ENCODE results near the gene SPO11. TPM values are rescaled to one million over a fixed set of nuclear protein-coding genes. Genes with fewer than 3 reads are reported as not detected.
A peak's percentile ranks its signal among the peaks of the same experiment; 100 is the strongest.

Gene SPO11
- total RNA-seq, 1 donor from 2014 or later, result not detected

DNA sequence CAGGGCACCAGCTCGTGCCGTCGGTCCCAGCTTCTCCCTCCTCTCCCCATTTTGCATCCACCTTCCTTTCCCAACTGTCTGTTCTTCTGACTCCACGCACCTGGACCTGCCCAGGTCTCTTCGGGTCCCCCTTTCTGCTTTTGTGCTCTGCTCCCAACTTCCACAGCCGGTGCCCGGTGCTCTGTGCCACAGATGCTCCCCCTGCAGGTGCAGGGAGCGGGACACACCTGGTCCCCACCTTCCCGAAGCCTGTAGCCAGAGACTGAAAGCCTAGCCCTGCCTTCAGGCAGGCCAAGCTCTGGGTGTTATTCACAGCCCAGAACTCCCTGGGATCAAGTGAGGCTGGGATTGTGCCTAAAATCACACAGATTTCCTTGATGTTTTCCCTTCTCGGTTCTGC is 38.6 kb upstream of the SPO11 start:
- peaks cover 4% of the 10 kb centered on the region for H3K27me3 Mint-ChIP-seq
- no peak for TF ChIP-seq CTCF (conservative IDR thresholded peaks at IDR 0.05)
- H3K36me3 Mint-ChIP-seq, result no peaks in the 10 kb centered on the region
- H3K27ac Mint-ChIP-seq, result no peak overlapping the region
- H3K9me3 Mint-ChIP-seq, result no peaks in the 10 kb centered on the region
- peaks cover 61% of the 10 kb centered on the region for H3K4me1 Mint-ChIP-seq (ENCODE audit: unreplicated experiment)
- no peak overlapping the region for H3K4me3 Mint-ChIP-seq
- no peak for DNase-seq (ENCODE audit: extremely low spot score, unreplicated experiment)

DNA sequence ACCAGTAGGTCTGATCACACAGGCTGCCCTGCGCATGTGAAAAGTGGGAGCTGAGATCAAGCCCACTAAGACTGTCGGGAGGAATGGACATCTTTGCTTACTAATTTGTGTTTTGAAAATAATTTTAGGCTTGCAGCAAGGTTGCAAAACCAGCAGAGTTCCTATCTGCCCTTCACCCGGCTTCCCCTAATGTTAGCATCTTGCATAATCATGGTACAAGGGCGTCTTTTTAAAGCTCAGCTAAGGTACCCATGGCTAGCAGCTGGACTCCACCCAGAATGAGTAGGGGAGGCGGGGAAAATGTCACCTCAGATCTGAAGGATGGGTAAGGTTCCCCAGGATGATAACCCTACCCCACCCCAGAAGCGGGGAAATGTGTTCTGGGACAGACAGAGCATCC is 37.9 kb upstream of the SPO11 start:
- H3K4me1 Mint-ChIP-seq (ENCODE audit: unreplicated experiment), result peaks cover 56% of the 10 kb centered on the region
- peaks cover 4% of the 10 kb centered on the region for H3K27me3 Mint-ChIP-seq
- H3K27ac Mint-ChIP-seq, result no peak overlapping the region
- no peak overlapping the region for H3K4me3 Mint-ChIP-seq
- no peaks in the 10 kb centered on the region for H3K9me3 Mint-ChIP-seq
- DNase-seq (ENCODE audit: extremely low spot score, unreplicated experiment), result no peak
- H3K36me3 Mint-ChIP-seq, result no peaks in the 10 kb centered on the region
- TF ChIP-seq CTCF (conservative IDR thresholded peaks at IDR 0.05), result no peak

- peaks cover 52% of the 10 kb centered on the region for H3K4me1 Mint-ChIP-seq (ENCODE audit: unreplicated experiment)
These were observed 37.0 kb upstream of the SPO11 start for GRCh38 chr20:57292611-57293010.

DNA sequence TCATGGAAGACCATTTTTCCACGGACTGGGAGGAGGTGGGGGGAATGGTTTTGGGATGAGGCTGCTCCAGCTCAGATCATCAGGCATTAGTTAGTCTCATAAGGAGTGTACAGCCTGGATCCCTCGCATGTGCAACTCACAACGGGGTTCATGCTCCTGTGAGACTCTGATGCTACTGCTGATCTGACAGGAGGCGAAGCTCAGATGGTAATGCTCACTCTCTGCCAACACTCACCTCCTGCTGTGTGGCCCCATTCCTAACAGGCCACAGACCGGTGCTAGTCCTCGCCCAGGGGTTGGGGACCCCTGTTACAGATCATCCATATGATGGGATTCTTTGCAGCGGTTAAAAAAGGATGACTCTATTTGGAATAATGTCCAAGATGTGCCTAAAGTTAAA is 35.6 kb upstream of the SPO11 start:
- DNase-seq (ENCODE audit: extremely low spot score, unreplicated experiment), result no peak
- no peaks in the 10 kb centered on the region for H3K27me3 Mint-ChIP-seq
- no peak overlapping the region for H3K27ac Mint-ChIP-seq
- peaks cover 38% of the 10 kb centered on the region for H3K4me1 Mint-ChIP-seq (ENCODE audit: unreplicated experiment)
- TF ChIP-seq CTCF (conservative IDR thresholded peaks at IDR 0.05), result no peak
- no peak overlapping the region for H3K4me3 Mint-ChIP-seq
- H3K36me3 Mint-ChIP-seq, result no peaks in the 10 kb centered on the region
- H3K9me3 Mint-ChIP-seq, result no peaks in the 10 kb centered on the region

More at GRCh38 chr20:57292611-57293010, 37.0 kb upstream of the SPO11 start:
- Mint-ChIP-seq H3K4me3 (no peak overlapping the region), H3K27me3 (peaks cover 4% of the 10 kb centered on the region), H3K27ac (no peak overlapping the region), H3K36me3 (no peaks in the 10 kb centered on the region), H3K9me3 (no peaks in the 10 kb centered on the region)
- TF ChIP-seq CTCF (conservative IDR thresholded peaks at IDR 0.05), result no peak
- DNase-seq (ENCODE audit: extremely low spot score, unreplicated experiment), result no peak

DNA sequence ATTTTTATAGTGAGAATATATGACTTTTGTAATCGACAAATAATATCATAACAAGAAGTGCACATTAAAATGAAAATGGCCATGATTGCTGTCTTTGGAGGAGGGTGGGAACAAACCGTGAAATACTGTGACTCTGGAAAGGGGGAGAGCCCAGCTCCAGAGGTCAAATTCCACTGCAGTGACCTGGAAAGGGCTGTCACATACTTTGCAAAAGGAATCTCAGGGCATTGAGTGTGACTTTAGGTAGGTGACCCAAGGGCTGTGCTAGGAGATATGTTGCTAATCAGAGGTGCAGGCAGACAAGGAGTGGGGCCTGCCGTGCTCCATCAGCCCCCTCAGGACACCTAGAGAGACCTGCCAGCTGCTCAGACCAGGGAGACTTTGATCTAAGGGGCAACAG is 35.1 kb upstream of the SPO11 start:
- Mint-ChIP-seq H3K9me3 (no peaks in the 10 kb centered on the region), H3K27me3 (no peaks in the 10 kb centered on the region), H3K4me1 (ENCODE audit: unreplicated experiment) (peaks cover 37% of the 10 kb centered on the region), H3K4me3 (no peak overlapping the region), H3K27ac (peak overlapping the region; percentile 44), H3K36me3 (no peaks in the 10 kb centered on the region)
- DNase-seq (ENCODE audit: extremely low spot score, unreplicated experiment), result no peak
- no peak for TF ChIP-seq CTCF (conservative IDR thresholded peaks at IDR 0.05)

GRCh38 chr20:57298457-57298856 is 31.1 kb upstream of the SPO11 start:
- H3K27ac Mint-ChIP-seq, result no peak overlapping the region
- no peaks in the 10 kb centered on the region for H3K27me3 Mint-ChIP-seq
- peaks cover 19% of the 10 kb centered on the region for H3K4me1 Mint-ChIP-seq (ENCODE audit: unreplicated experiment)
- no peak overlapping the region for H3K4me3 Mint-ChIP-seq
- no peaks in the 10 kb centered on the region for H3K9me3 Mint-ChIP-seq
- DNase-seq (ENCODE audit: extremely low spot score, unreplicated experiment), result no peak
- no peaks in the 10 kb centered on the region for H3K36me3 Mint-ChIP-seq
- TF ChIP-seq CTCF (conservative IDR thresholded peaks at IDR 0.05), result no peak

All from type B pancreatic cell (in vitro differentiated cells).